Measurements from ENCODE around the gene TTN.

TTN gene

DNA sequence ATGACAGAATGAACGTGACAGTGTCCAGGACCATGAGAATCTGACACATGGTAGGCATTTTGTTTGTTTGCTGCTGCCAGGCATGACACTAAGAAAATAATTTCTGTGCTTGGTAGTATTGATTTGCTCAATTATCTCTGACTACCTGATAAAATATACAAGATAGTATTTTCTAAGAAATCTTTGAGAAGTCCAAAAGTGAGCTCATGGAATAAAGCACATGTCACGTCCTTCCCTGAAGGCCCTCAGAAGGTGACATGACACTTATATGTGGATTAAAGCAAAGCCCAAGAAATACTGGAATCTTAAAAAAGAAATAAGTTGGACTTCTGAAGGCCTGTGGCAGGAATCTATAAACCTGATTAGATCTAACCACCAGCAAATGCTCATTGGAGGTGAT, 3.8 kb upstream of the TTN start:
- DNase-seq, result no peak

GRCh38 chr2:178810422-178810821, 3.2 kb upstream of the TTN start:
- no peak for DNase-seq

DNA sequence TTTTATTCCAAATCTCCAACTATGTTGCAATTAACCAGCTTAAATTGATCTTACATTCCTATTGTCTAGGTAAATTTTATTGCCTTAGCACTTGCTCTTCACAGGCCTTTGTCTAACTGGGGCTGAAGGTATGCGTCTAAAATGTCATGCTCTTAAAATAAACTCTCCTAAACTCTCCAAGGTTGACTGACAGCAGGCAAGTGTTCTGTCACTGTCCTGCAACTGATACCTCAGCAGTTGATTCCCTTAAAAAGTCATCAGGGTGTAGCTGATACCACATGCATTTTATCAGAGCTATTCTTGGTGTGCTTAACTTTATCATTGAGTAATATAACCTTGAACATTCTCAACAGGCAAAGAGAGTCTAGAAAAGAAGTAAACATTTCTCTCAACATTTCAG, 680 bp downstream of the TTN start:
- no peak for DNase-seq

GRCh38 chr2:178805457-178805856, 1.8 kb downstream of the TTN start:
- no peak for DNase-seq

DNA sequence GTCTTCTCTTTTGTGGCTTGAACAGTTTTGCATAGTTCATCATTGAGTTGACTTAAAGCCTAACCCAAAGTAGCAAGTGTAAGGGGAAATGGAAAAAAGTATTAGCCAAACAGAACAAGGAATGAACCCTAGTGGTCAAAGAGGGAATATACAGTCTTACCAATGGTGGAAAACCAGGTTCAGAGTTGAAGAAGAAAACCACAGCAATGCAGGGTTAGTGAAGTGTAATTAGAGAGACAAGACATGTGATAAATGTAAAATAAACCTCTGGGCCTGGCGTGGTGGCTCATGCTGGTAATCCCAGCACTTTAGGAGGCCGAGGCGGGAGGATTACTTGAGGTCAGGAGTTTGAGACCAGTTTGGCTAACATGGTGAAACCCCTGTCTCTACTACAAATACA, 2.4 kb downstream of the TTN start:
- DNase-seq, result no peak

DNA sequence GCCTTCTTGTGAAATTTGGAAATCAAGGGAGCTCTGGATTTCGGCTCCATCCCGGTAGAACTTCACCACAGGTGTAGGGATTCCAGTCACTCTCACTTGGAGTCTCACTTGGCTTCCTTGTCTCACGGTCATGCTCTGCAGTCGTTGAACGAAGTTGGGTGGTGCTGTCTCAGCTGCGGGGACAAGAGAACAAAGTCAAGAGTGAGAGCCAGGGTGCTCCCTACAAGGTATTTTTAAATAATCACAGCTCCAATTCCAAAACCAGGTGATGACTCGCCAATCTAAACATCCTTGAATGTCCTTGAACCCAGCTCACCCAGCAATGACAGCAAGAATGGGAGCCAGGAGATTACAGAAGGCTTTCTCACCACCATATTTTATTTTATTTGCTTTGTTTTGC, 6.7 kb downstream of the TTN start:
- no peak for DNase-seq

DNA sequence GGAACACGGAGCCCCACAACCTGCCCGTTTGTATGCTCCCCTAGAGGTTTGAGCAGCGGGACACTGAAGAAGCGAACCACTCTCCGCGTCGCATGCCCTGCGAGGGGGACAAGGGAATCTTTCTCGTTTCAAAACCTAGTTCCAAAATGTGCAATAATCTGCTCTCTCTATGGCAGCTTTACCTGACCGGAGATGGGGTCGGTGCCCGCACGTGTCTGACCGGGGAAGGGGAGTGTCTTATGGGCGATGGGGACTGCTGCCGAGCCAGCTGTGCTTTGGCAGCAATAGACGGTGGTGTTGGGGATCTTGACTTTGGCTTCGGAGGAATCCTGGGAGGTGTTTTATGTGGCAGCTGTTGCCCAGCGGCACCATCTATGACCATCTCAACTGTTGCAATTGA, 7.9 kb downstream of the TTN start:
- no peak for DNase-seq

- peak; percentile 76 for DNase-seq
Measured at GRCh38 chr2:178796079-178796677, 11.0 kb downstream of the TTN start.

- no peak for DNase-seq
Measured at GRCh38 chr2:178787934-178788333, 19.3 kb downstream of the TTN start.

DNA sequence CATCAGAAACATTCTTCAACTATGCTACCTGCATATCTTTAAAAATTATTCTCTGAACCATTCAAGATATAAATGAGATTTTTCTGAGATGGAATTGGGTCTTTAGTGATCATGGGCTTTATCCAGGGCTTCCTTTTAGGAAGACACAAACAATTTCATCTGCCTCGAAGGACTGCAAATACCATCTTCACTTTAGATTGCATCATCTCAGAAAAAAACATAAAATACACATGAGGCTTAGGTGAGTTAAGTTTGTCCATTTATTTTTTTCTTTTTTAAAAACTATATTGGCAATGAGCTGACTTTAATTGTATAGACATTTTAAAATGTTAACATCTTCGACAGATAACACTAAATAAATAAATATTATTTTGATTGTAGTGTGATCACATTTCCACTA, 20.1 kb downstream of the TTN start:
- no peak for DNase-seq

DNA sequence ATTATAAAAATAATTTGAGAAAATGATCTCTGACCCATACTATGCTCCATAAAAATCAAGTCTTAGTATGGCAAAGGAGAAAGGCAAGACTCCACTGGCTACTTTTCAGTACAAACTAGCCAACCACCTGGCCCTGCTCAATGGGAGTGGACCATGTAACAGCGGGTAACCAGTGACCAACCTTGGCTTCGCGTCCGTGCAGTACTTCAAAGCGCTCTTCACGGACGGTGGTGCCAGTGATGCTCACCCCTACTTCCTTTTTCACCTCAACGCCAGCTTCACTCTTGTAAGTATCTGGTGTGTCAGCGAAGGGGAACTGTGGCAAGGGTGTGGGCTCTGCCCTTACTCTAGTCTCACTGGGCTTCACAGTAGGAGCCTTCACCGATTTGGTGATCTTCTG, 23.3 kb downstream of the TTN start:
- no peak for DNase-seq

DNA sequence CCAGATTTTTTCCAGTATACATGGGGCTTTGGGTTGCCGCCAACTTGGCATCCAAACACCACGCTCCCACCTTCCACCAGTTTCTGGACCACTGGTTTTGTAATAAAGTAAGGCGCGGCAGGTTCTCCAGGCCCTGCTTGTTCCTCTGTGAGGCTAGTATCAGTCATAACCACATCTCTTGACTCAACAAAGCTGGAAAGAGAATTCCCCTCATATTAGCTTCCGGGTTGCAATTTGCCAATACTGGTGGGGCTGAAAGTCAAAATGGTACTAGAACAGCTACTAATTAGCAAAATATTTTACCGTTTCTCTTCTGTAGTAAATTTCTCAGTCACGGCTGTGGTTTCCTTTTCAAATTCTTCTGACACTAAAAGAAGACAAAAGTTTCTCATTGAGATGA, 25.0 kb downstream of the TTN start:
- no peak for DNase-seq

- DNase-seq, result no peak
Measured at GRCh38 chr2:178777577-178777976, 29.6 kb downstream of the TTN start.

DNA sequence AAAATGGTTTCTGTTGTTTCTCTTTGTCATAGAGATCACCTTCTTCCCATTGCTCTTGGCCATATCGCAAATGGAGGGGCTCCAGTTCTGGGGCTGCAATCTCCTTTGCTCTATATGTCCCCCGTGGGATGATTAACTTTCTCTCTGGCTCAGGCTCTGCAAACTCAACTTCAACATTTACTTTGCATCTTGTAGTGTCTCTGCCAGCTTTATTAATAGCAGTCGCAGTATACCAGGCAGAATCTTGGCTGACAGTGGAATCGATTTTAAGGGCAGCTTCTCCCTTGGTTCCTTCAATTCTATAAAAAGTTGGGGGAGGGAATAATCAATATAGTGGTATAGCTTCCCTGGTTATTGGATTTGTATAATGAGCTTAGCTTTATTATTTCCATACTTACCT, 30.5 kb downstream of the TTN start:
- DNase-seq, result no peak

- no peak for DNase-seq
Measured at GRCh38 chr2:178775975-178776374, 31.2 kb downstream of the TTN start.

DNA sequence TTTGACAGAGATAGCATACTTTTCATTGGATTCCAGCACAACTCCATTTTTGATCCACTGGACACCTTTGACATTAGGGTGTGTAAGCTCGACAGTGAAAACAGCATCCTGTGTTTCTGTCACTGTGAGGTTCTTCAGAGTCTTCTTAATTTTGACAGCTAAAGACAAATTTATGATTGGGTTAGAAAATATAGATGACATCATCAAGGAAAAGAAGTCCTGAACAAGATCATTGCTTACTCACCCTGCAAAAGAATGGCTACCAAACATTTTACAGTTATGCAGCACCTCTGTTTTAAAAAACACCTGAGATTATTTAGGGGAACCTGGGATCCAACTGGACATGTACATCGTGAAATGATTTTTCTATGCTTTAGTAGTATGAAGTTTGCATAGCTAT, 36.7 kb downstream of the TTN start:
- DNase-seq, result no peak

DNA sequence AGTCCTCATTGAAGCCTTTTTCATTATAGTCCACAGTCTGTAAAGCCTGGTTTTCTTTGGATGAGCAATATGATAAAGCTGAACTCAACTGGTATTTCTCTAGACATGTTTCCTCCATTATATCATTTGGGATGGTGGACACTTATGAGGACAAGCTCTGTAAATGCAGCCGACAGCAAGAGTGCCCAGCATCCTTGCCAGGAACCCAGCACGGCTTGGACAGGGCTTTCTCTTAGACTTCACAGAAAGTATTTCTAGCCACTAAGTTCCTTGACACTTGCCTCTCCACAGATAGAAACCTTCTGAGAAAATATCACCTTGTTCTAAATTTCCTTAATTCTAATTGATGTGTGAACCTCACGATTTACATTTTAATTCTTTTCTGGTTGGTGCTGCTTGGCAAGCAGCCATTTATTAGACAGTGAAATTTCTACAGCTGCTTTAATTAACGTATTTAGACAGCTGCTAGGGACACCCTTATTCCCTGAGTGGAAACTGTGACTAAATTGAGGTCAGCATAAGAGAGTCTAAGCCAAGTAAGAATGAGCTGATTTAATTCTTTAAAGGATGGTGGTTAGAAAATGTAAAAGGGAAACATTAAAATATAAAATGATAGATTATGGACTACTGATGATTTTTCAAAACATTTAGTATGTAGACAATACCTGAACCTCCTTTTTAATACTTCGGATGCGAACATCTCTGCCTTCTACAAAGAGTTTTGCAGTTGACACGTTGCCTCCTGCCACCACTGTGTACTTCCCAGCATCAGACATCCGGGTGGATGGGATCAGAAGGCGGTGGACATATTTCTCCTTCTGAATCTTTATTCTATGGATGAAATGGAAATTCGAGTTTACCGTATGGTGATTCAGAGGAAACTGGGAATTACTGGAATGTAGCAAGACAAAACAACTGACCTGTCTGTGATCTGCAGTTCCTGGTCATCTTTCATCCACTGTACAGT, 39.8 kb downstream of the TTN start:
- DNase-seq, result peak; percentile 21

DNA sequence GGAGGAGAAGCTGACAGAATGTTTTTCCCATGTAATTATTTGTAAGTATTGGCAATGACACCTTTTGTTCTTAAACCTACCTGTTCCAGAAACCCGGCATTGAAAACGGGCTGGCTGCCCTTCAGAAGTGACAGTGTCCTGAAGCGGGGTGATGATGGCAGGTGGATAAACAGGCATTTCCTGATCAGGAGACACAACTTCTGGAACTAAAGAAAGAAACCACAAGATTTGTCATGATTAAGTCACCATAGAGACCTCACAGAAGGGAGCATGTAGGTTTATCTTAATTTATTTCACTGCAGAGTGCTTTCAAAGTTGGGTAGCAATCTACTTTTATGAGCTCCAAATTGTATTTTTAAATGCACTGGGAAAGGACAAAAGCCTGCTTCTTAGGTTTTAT, 43.1 kb downstream of the TTN start:
- DNase-seq, result no peak

GRCh38 chr2:178761759-178762371, 45.4 kb downstream of the TTN start:
- peak; percentile 49 for DNase-seq

DNA sequence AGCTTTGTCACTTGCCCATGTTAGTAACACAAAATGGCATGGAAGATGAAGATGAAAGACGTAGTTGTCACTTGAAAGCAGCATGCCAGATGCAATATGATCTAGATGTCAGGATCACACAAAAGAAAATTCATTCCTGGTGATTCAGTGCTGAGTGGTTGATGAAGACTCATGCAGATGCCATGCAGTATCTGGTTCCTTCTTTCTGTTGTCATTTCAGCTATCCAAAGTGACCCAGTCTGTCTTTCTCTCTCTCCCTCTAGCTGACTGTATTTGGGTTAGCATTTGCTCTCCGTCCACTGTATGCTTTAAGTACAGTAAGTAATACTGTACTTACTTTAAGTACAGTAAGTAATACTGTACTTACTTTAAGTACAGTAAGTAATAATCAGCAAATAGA, 50.4 kb downstream of the TTN start:
- no peak for DNase-seq

- no peak for DNase-seq
Measured at GRCh38 chr2:178756343-178756742, 50.9 kb downstream of the TTN start.

DNA sequence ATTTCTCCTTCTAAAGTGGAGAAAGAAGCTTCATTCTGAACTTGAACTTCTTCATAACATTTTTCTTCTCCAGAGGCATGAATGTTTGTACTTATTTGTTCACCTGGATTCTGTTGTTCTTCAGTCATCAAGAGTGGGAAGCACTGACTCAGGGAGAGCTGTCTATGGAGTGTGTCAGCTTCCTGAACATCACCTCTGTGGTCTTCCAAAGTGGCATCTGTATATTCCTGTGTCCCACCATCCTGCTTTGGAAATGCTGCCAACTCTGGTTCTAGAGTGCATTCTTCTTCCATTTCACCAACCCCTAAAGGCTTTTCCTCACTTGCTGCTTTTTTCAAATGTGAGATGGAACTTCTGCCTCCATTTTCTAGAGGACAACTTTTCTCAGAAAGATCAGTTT, 59.5 kb downstream of the TTN start:
- no peak for DNase-seq

DNA sequence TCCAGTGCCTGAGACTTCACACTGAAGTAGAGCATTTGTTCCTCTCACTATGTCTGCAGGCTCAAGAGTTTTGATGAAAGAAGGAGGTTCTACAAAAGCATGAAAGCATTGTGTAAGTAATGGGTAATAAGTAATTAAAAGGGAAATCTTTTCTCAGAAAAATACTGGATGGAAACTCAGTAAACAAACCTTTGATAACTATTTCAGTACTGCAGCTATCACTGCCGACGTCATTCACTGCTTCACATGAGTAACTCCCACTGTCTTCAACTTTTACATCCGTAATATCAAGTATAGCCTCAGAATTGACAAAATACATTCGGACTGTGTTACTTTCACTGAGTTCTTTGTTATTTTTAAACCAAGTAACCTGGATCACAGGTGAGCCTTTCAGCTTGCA, 72.7 kb downstream of the TTN start:
- no peak for DNase-seq

DNA sequence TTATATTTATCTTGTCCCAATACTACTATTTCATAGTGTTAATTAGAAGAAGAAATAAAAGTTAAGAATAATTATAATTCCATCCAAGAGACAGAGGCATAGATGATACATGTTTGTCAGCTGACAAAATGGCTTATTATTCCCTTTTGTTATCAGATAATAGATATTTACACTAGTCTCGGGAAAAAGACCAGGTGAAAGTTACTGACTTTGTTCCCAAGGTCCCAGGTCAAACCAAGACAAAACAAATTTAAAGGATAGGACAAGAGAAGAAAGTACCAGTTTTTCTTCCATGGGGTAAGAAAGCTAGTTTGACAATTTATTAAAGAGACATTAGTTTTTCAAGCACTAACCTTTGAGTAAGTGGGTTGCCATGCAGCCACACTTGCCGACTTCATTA, 73.2 kb downstream of the TTN start:
- no peak for DNase-seq
